ENCODE results near the gene RAD51B. TPM values are rescaled to one million over a fixed set of nuclear protein-coding genes. Genes with fewer than 3 reads are reported as not detected.

RAD51B gene
- total RNA-seq, 1 donor from 2014 or later: 16.7 TPM

DNA sequence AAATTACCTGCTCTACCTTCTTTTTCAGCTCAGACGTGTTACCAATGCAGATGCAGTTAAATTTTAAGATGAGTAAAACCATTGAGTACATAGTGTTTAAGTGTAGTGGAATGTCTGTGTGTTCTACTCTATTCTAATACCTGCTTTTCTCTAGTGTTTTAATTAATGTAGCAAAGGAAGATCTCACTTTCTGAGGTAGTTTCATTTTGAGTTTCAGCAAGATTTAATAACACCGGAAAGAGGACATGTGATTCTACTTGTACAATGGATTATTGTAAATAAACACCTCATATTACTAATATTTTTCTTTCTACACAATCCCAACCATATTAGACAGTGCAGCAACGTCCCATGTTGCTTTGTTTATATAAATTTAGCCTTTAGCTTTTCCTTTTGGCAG is 315.4 kb downstream of the RAD51B start:
- peaks cover 3% of the 10 kb centered on the region for H3K36me3 Mint-ChIP-seq (ENCODE audit: low read depth)
- peaks cover 47% of the 10 kb centered on the region for H3K4me1 Mint-ChIP-seq
- no peaks in the 10 kb centered on the region for H3K27me3 Mint-ChIP-seq (ENCODE audit: low read depth)
- H3K4me3 Mint-ChIP-seq: no peak overlapping the region
- no peak overlapping the region for H3K27ac Mint-ChIP-seq (ENCODE audit: unreplicated experiment)
- H3K9me3 Mint-ChIP-seq: peaks cover 2% of the 10 kb centered on the region
- no peak for DNase-seq (ENCODE audit: low read depth, low spot score)
- TF ChIP-seq, protein P1, sequence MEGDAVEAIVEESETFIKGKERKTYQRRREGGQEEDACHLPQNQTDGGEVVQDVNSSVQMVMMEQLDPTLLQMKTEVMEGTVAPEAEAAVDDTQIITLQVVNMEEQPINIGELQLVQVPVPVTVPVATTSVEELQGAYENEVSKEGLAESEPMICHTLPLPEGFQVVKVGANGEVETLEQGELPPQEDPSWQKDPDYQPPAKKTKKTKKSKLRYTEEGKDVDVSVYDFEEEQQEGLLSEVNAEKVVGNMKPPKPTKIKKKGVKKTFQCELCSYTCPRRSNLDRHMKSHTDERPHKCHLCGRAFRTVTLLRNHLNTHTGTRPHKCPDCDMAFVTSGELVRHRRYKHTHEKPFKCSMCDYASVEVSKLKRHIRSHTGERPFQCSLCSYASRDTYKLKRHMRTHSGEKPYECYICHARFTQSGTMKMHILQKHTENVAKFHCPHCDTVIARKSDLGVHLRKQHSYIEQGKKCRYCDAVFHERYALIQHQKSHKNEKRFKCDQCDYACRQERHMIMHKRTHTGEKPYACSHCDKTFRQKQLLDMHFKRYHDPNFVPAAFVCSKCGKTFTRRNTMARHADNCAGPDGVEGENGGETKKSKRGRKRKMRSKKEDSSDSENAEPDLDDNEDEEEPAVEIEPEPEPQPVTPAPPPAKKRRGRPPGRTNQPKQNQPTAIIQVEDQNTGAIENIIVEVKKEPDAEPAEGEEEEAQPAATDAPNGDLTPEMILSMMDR (conservative IDR thresholded peaks at IDR 0.05): no peak

DNA sequence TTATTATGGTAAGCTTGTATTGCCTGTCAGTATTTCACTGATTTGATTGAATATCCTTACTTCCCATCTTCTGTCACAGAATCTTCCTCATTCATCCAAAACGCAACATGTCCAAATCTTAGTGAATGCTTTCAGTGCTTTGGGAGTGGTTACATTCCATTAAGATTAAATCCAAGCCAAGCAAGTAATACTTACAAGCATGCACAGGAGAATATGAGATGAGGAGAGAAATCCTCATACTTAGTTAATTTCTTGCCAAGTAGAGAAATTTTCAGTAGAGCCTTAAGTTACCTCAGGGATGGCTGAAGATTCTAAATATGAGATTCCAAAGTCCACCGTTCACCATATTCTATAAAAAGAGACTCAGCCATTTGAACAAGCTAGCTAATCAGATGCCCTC is 316.0 kb downstream of the RAD51B start:
- Mint-ChIP-seq H3K27ac (ENCODE audit: unreplicated experiment) (no peak overlapping the region), H3K9me3 (peaks cover 2% of the 10 kb centered on the region), H3K36me3 (ENCODE audit: low read depth) (peaks cover 3% of the 10 kb centered on the region), H3K4me1 (peaks cover 52% of the 10 kb centered on the region), H3K27me3 (ENCODE audit: low read depth) (no peaks in the 10 kb centered on the region), H3K4me3 (no peak overlapping the region)
- TF ChIP-seq, protein P1 (conservative IDR thresholded peaks at IDR 0.05): no peak
- DNase-seq (ENCODE audit: low read depth, low spot score): no peak

DNA sequence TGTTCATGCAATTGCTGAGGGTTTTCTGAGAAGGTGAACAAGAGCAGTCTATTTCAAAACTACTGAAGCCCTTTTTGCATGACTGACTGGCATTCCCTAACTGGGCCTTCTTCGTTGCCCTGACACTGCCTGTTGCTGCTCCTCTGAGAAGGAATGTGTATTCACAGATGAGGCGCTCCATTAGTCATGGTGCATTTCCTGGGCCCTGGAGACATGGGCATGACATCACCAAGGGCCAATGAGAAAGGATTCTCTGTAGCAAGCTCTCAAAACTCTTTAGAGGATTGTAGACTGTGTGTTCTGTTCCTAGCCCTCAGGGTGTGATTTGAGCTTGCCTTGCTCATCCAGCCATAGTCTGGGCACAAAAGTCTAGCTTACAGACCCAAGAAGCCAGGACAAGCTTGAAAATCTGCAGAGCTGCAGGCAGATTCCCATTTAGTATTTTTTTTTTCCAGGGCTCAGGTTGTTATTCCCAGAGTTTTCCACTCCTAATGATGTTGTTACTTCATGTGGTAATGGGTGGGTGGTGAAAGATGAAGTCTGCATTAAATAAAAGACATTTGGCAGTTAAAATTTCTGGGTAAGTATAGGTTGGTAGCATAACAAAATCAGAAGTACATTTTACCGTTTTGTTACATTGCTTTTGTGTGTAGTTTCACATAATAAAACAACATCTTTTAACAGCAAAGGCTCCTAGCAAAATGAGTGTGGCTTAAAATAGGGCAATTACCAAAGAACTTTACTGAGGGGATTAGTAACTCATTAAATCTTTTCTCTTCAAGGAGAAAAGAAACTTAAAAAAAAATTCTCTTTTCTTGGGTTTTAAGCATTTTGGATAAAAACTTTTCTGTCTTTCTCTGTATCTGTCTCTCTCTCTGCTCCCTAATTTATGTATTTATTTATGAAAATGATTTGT is 318.4 kb downstream of the RAD51B start:
- Mint-ChIP-seq H3K9me3 (peaks cover 2% of the 10 kb centered on the region), H3K4me3 (peak overlapping the region; percentile 84), H3K36me3 (ENCODE audit: low read depth) (peaks cover under 1% of the 10 kb centered on the region), H3K4me1 (peaks cover 46% of the 10 kb centered on the region), H3K27ac (ENCODE audit: unreplicated experiment) (peak overlapping the region; percentile 97), H3K27me3 (ENCODE audit: low read depth) (no peaks in the 10 kb centered on the region)
- DNase-seq (ENCODE audit: low read depth, low spot score): peak; percentile 61
- TF ChIP-seq, protein P1 (conservative IDR thresholded peaks at IDR 0.05): no peak

DNA sequence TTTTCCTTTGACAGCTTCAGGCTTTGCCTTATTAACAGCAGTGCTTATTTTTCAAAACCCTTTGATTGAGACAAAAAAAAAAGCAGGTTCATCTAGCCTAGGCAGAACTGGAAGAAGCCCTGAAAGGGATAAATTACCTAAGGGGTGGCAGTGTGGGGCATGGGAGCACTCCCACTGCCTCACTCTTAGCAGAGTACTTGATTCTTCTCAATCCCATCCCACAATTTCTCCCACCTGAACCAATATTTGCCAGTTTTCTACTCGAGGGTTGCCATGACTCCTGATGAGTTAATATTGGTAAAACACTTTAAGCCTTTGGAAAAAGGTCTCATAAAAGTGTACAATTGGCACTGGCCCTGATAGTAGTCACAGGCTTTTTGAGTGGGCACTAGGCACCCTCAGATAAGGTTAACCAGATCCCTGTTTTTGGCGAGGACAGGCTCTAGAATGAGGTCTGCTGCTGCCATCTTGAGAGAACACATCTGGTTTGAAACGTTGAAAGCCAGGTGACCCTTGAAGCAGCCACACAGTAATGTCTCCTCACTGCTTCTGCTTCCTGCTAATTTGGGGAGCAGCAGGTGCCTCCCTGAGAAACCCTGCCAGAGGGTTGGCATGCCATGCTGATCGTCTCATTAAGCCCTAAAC is 320.0 kb downstream of the RAD51B start:
- Mint-ChIP-seq H3K27me3 (ENCODE audit: low read depth) (no peaks in the 10 kb centered on the region), H3K4me1 (peaks cover 45% of the 10 kb centered on the region), H3K4me3 (no peak overlapping the region), H3K36me3 (ENCODE audit: low read depth) (no peaks in the 10 kb centered on the region), H3K27ac (ENCODE audit: unreplicated experiment) (peak overlapping the region; percentile 35), H3K9me3 (no peaks in the 10 kb centered on the region)
- DNase-seq (ENCODE audit: low read depth, low spot score): no peak
- TF ChIP-seq, protein P1 (conservative IDR thresholded peaks at IDR 0.05): no peak

DNA sequence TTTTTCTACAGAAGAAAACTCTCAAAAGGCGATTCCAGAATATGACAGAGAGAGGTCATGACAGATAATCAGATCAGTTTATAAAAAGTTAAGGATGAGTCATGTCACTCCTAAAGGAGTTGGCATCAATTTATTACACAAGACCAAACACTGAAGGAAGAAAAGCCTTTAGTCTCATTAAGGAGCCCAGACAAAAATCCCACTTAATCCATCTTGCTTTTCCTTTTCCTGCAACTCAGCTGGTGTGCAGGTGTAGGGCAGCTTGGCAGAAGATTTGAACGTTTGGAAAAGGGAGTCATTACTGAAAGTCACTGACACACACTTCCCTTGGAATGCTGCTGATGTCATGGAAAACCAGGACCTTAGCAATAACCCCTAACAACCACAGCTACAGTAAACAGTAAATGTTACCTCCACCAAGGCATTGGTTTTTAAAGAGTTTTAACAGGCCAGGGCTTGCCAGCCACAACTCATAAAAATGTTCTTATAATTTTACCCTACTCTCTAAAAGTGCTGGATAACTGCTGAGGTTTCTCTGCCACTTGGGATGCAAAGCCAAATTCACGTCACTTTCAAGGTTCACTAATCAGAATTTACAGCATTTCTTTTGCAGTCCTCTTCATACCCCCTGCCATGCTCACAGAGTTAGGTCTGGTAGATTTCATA is 320.6 kb downstream of the RAD51B start:
- no peak overlapping the region for H3K4me3 Mint-ChIP-seq
- H3K27me3 Mint-ChIP-seq (ENCODE audit: low read depth): no peaks in the 10 kb centered on the region
- TF ChIP-seq, protein P1 (conservative IDR thresholded peaks at IDR 0.05): no peak
- DNase-seq (ENCODE audit: low read depth, low spot score): no peak
- H3K27ac Mint-ChIP-seq (ENCODE audit: unreplicated experiment): peak overlapping the region; percentile 35
- peaks cover 45% of the 10 kb centered on the region for H3K4me1 Mint-ChIP-seq
- no peaks in the 10 kb centered on the region for H3K36me3 Mint-ChIP-seq (ENCODE audit: low read depth)
- H3K9me3 Mint-ChIP-seq: no peaks in the 10 kb centered on the region
